ENCODE measurements around the gene GRAMD4. TPM values are rescaled to one million over a fixed set of nuclear protein-coding genes. Genes with fewer than 3 reads are reported as not detected.
A peak's percentile ranks its signal among the peaks of the same experiment; 100 is the strongest.
"Not testable (repeated sequence)": the region's sequence is repeated elsewhere in the genome, so short reads cannot be mapped to it uniquely, and the experiment has no call there.

Gene GRAMD4
- total and polyA plus RNA-seq, 7 donors = 11.3 to 39.3 (median 17.8) TPM

DNA sequence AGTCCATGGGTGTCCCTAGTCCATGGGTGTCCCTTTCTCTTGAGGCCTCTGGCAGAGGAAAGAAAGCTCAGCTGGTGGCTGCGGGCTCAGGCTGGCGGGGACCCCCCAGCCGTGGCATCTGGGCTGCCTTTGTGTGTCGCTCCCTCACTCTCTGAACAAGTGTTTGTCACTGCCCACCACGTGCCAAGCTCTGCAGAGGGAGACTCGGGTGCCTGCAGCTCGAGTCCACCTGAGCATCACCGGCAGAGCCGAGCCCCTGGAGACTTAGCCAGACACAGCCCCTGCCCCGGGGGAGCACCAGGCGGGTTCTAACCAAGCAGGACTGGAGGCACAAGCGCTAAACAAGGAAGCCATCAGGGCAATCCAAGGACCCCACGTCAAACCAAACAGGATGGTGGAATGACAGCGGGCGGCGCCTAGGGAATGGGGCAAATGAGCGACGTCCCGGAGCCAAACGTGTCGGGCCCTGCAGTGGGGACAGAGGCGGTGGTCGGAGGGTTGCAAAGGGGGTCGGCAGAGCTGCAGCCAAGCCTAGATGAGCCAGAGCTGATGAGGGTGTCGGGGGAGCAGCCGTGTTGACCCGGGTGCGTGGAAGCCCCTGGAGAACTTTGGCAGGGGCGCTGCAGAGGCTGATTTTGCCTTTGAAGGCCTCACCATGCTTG is 2.1 kb upstream of the GRAMD4 start:
- no peaks in the 10 kb centered on the region for H3K9me3 ChIP-seq
- H3K4me1 ChIP-seq = peaks cover 27% of the 10 kb centered on the region
- intact Hi-C loops (cut with DNase I) = no loop called here
- no peak for DNase-seq
- H3K36me3 ChIP-seq (ENCODE audit: insufficient read depth in 1 of 2, low read depth in 1 of 2) = no peaks in the 10 kb centered on the region
- no peaks in the 10 kb centered on the region for H3K27me3 ChIP-seq (ENCODE audit: insufficient read depth in 3 of 3, low read length in 2 of 3)
- ATAC-seq = peak in 1 of 4 donors; percentile 4
- no peak overlapping the region for H3K4me3 ChIP-seq
- 71 to 81% (median 75%) methylated on average over 29 of the region's 29 CpGs for WGBS, 3 donors
- H3K27ac ChIP-seq = no peak overlapping the region
- TF ChIP-seq, protein P1, sequence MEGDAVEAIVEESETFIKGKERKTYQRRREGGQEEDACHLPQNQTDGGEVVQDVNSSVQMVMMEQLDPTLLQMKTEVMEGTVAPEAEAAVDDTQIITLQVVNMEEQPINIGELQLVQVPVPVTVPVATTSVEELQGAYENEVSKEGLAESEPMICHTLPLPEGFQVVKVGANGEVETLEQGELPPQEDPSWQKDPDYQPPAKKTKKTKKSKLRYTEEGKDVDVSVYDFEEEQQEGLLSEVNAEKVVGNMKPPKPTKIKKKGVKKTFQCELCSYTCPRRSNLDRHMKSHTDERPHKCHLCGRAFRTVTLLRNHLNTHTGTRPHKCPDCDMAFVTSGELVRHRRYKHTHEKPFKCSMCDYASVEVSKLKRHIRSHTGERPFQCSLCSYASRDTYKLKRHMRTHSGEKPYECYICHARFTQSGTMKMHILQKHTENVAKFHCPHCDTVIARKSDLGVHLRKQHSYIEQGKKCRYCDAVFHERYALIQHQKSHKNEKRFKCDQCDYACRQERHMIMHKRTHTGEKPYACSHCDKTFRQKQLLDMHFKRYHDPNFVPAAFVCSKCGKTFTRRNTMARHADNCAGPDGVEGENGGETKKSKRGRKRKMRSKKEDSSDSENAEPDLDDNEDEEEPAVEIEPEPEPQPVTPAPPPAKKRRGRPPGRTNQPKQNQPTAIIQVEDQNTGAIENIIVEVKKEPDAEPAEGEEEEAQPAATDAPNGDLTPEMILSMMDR (IDR thresholded peaks at IDR 0.05) = no peak

GRCh38 chr22:46618667-46619066 is 1.5 kb upstream of the GRAMD4 start:
- peak in 1 of 2 donors; percentile 73 for DNase-seq
- Histone ChIP-seq H3K4me1 (peaks cover 27% of the 10 kb centered on the region), H3K27me3 (ENCODE audit: insufficient read depth in 3 of 3, low read length in 2 of 3) (no peaks in the 10 kb centered on the region), H3K9me3 (no peaks in the 10 kb centered on the region), H3K27ac (no peak overlapping the region), H3K36me3 (ENCODE audit: insufficient read depth in 1 of 2, low read depth in 1 of 2) (no peaks in the 10 kb centered on the region), H3K4me3 (no peak overlapping the region)
- intact Hi-C loops (cut with DNase I) = no loop called here
- WGBS, 3 donors = 30 to 52% (median 37%) methylated on average over 19 of the region's 19 CpGs
- TF ChIP-seq, protein P1 (IDR thresholded peaks at IDR 0.05) = no peak
- ATAC-seq = peak; percentile 69 to 86 (median 74)

DNA sequence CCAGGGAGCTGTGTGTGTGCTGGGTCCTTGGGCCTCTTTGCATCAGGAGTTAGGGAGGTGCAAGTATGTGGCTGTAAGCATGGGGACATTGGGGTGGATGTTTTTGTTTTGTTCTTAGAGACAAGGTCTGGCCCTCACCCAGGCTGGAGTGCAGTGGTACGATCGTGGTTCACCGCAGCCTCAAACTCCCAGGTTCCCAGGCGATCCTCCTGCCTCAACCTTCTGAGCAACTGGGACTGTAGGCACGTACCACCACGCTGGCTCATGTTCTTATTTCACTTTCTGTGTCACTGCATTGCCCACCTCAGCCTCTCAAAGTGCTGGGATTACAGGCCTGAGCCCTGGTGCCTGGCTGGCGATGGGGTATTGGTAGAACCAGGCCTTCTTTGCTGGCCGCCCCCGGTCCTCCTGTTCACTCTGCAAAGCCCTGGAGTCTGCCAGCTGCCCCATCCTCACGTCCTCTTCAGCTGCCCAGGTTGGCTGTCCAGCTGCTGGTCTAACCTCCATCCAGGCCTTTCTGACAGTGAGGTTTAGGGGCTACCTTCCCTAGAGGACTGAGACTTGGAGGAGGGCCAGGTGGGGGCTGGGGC is 851 bp upstream of the GRAMD4 start:
- intact Hi-C loops (cut with DNase I) = no loop called here
- Histone ChIP-seq H3K36me3 (ENCODE audit: insufficient read depth in 1 of 2, low read depth in 1 of 2) (no peaks in the 10 kb centered on the region), H3K27me3 (ENCODE audit: insufficient read depth in 3 of 3, low read length in 2 of 3) (no peaks in the 10 kb centered on the region), H3K9me3 (no peaks in the 10 kb centered on the region), H3K4me1 (peaks cover 27% of the 10 kb centered on the region), H3K4me3 (no peak overlapping the region), H3K27ac (peak overlapping the region; percentile 41)
- TF ChIP-seq, protein P1 (IDR thresholded peaks at IDR 0.05) = no peak
- 56 to 68% (median 62%) methylated on average over 10 of the region's 10 CpGs for WGBS, 3 donors
- DNase-seq (no peak), ATAC-seq (peak; percentile 9 to 20 (median 12))

DNA sequence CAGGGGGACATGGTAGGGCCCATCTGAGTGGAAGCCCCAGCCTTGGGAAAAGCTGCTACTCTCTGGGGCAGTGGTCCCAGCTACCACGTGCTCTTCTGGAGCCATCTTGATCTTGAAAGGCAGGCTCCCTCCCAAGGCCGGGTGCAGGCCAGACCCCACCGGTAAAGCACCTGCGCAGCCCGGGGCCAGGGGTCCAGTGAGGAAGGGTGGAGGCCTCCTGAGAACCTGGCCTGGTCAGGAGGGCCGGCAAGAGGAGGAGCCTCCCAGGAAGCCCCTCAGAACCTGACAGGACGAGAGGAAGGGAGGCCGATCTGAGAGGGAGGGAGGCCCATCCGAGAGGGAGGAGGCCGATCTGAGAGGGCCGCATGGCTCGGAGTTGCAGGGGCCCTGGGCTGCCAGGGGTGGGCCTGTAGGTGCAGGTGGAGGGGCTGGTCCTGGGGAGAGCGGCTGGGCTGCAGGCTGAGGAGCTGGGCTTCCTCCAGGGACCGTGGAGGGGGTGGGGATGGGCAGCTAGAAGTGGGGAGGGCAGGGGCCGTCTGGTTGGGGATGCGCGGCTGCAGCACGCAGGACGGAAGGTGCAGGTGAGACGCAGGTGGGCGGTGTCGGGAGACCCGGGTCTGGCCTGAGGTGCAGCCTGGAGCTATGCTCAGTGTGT is 529 bp downstream of the GRAMD4 start:
- H3K27ac ChIP-seq = no peak overlapping the region

GRCh38 chr22:46621243-46621930 is 1.2 kb downstream of the GRAMD4 start:
- ATAC-seq; H3K27me3 ChIP-seq (ENCODE audit: insufficient read depth in 3 of 3, low read length in 2 of 3); H3K9me3 ChIP-seq; H3K36me3 ChIP-seq (ENCODE audit: insufficient read depth in 1 of 2, low read depth in 1 of 2); H3K27ac ChIP-seq; intact Hi-C loops (cut with DNase I); DNase-seq; H3K4me3 ChIP-seq: not testable (repeated sequence)
- peaks cover 27% of the 10 kb centered on the region for H3K4me1 ChIP-seq
- 97 to 98% (median 98%) methylated on average over 20 to 35 of the region's 38 CpGs for WGBS, 3 donors

More for the DNA sequence above, 529 bp downstream of the GRAMD4 start:
- no peak for DNase-seq
- H3K4me3 ChIP-seq = no peak overlapping the region
- intact Hi-C loops (cut with DNase I) = no loop called here
- no peaks in the 10 kb centered on the region for H3K9me3 ChIP-seq
- H3K4me1 ChIP-seq = peaks cover 27% of the 10 kb centered on the region
- no peaks in the 10 kb centered on the region for H3K36me3 ChIP-seq (ENCODE audit: insufficient read depth in 1 of 2, low read depth in 1 of 2)
- TF ChIP-seq, protein P1 (IDR thresholded peaks at IDR 0.05) = no peak
- H3K27me3 ChIP-seq (ENCODE audit: insufficient read depth in 3 of 3, low read length in 2 of 3) = no peaks in the 10 kb centered on the region
- ATAC-seq = no peak
- 89 to 91% (median 90%) methylated on average over 22 to 23 of the region's 23 CpGs for WGBS, 3 donors
